Peyer's patch (tissue), 4 donors: ENCODE results near the gene MYCN. TPM values are rescaled to one million over a fixed set of nuclear protein-coding genes. Genes with fewer than 3 reads are reported as not detected.

ENCODE experiments used
- DNase-seq, 3 donors: peaks; one replicate each; pipeline ENCODE4 v3.0.0-alpha.2; 2017 to 2019
- H3K27ac ChIP-seq, 4 donors: fragments of 200-600 bp; sonication (generic); one replicate each; pipeline ENCODE4 v1.5.1; 2016 to 2019
- H3K27me3 ChIP-seq, 2 donors: fragments of 200-600 bp; sonication (generic); one replicate each; pipeline ENCODE4 v1.5.1; 2019
- H3K36me3 ChIP-seq, 3 donors: fragments of 200-600 bp; sonication (generic); one replicate each; pipeline ENCODE4 v1.5.1; 2016 to 2019
- H3K4me1 ChIP-seq, 4 donors: fragments of 200-600 bp; sonication (generic); one replicate each; pipeline ENCODE4 v1.5.1; 2016 to 2019
- H3K4me3 ChIP-seq, 4 donors: fragments of 200-600 bp; sonication (generic); 1 replicate in 3 of 4; 2 replicates in 1 of 4; pipeline ENCODE4 v1.5.1; 2016 to 2019; ENCODE audit warnings: mild to moderate bottlenecking in 1 of 4
- H3K9me3 ChIP-seq, 4 donors: fragments of 200-600 bp; sonication (generic); one replicate each; pipeline ENCODE4 v1.5.1; 2016 to 2019; ENCODE audit warnings: mild to moderate bottlenecking in 1 of 4
- CTCF ChIP-seq, 6 experiments: fragments of 450-650 bp in 4 of 6; fragments of 200-600 bp in 2 of 6; sonication (generic) in 1 of 6; IDR thresholded peaks; one replicate each; pipeline ENCODE4 v1.5.1; 2017 to 2019; ENCODE audit warnings: antibody characterized with exemption in 6 of 6, mild to moderate bottlenecking in 3 of 6, moderate library complexity in 1 of 6
- POLR2A ChIP-seq, 2 donors: fragments of 450-650 bp; IDR thresholded peaks; one replicate each; pipeline ENCODE4 v1.5.1; 2017; ENCODE audit warnings: antibody characterized with exemption in 2 of 2, mild to moderate bottlenecking in 2 of 2, moderate library complexity in 2 of 2
- small RNA-seq, 2 donors: library from RNA; depleted of rRNA; stranded (forward); fragments of <200 nt; gene quantifications; one replicate each; pipeline ENCODE3, GENCODE V24; 2016
- total RNA-seq, 4 donors: library from RNA; depleted of rRNA; stranded (reverse); fragments of >200 nt; gene quantifications; one replicate each; pipeline ENCODE4 v1.1.0, GENCODE V29; 2016

The MYCN gene
- total RNA-seq, 4 donors from 2014 or later: 0.94 to 5.0 (median 3.3) TPM

GRCh38 chr2:15993666-15994065 is 53.3 kb downstream of the MYCN start:
- TF ChIP-seq CTCF (IDR thresholded peaks at IDR 0.05) (no peak), POLR2A (IDR thresholded peaks at IDR 0.05) (no peak)
- H3K4me3 ChIP-seq: no peak overlapping the region

GRCh38 chr2:15995603-15996002 is 55.3 kb downstream of the MYCN start:
- Histone ChIP-seq H3K27ac (no peak overlapping the region), H3K4me1 (no peaks in the 10 kb centered on the region), H3K9me3 (no peaks in the 10 kb centered on the region), H3K36me3 (no peaks in the 10 kb centered on the region), H3K4me3 (no peak overlapping the region), H3K27me3 (no peaks in the 10 kb centered on the region)
- TF ChIP-seq POLR2A (IDR thresholded peaks at IDR 0.05) (no peak), CTCF (IDR thresholded peaks at IDR 0.05) (no peak)
- DNase-seq: no peak

More at GRCh38 chr2:15993666-15994065, 53.3 kb downstream of the MYCN start:
- Histone ChIP-seq H3K36me3 (no peaks in the 10 kb centered on the region), H3K27ac (no peak overlapping the region), H3K27me3 (no peaks in the 10 kb centered on the region), H3K4me1 (no peaks in the 10 kb centered on the region), H3K9me3 (no peaks in the 10 kb centered on the region)
- DNase-seq: no peak

Small RNAs within 50 kb of the gene (small RNA-seq; reads per million reads assigned to genes)
- gene RF01210: 0 reads per million in 2 donors
- gene RN7SL104P: 0 reads per million in 2 donors
